DOHH2 (cell line): ENCODE measurements around the gene ODAD2.

Experiments
- CTCF ChIP-seq: fragments of 200-600 bp; sonication (generic); IDR thresholded peaks from one replicate; pipeline ENCODE4 v1.5.1; 2014; ENCODE audit warnings: antibody characterized with exemption, mild to moderate bottlenecking, low read depth, low read length; ENCODE audit not compliant: poor library complexity, severe bottlenecking
- EZH2phosphoT487 ChIP-seq: fragments of 200-600 bp; sonication (generic); IDR thresholded peaks from 2 replicates; pipeline ENCODE4 v1.6.1; 2017; ENCODE audit warnings: borderline replicate concordance, mild to moderate bottlenecking, antibody characterized with exemption, low read length, moderate library complexity, mixed read lengths

GRCh38 chr10:27912231-27912630, 86.6 kb downstream of the ODAD2 start:
- TF ChIP-seq CTCF (no peak), EZH2phosphoT487 (no peak)
